ENCODE measurements around the gene OR52E8.

GRCh38 chr11:5851002-5851401 lies 6.5 kb downstream of the OR52E8 start:
- TF ChIP-seq CTCF (IDR thresholded peaks at IDR 0.05 in 2 of 3, conservative IDR thresholded peaks at IDR 0.05 in 1 of 3; ENCODE audit: insufficient read depth in 2 of 3, low read depth in 1 of 3, low read length in 3 of 3): no peak
- no peak for TF ChIP-seq ZNF282 (CRISPR knock-in tag; IDR thresholded peaks at IDR 0.05)
- no peak for TF ChIP-seq EHMT2 (IDR thresholded peaks at IDR 0.05)
- no peak for TF ChIP-seq ZC3H8 (IDR thresholded peaks at IDR 0.05)
- no peak for TF ChIP-seq USF2 (CRISPR knock-in tag; IDR thresholded peaks at IDR 0.05)
- no peak for TF ChIP-seq JUNB (CRISPR knock-in tag; conservative IDR thresholded peaks at IDR 0.05)
- TF ChIP-seq ZBTB1 (CRISPR knock-in tag; IDR thresholded peaks at IDR 0.05; ENCODE audit: borderline replicate concordance, low read depth): no peak
- TF ChIP-seq POLR2A (conservative IDR thresholded peaks at IDR 0.05): no peak
- no peak for TF ChIP-seq PHTF2 (CRISPR knock-in tag; IDR thresholded peaks at IDR 0.05)
- TF ChIP-seq MLX (CRISPR knock-in tag; conservative IDR thresholded peaks at IDR 0.05): no peak
- no peak for TF ChIP-seq STAT5B (CRISPR knock-in tag; IDR thresholded peaks at IDR 0.05)
- TF ChIP-seq IRF1 (CRISPR knock-in tag; IDR thresholded peaks at IDR 0.05; ENCODE audit: borderline replicate concordance): no peak
- no peak for TF ChIP-seq ZKSCAN1 (IDR thresholded peaks at IDR 0.05; ENCODE audit: low read depth, low read length)
